HepG2 (cell line): ENCODE measurements around the gene USP25. TPM values are rescaled to one million over a fixed set of nuclear protein-coding genes. Genes with fewer than 3 reads are reported as not detected.

ENCODE experiments used
- ARID2 ChIP-seq: sonication (generic); formaldehyde crosslinking; IDR thresholded peaks from 2 replicates; pipeline ENCODE4 v1.8.1; 2022; ENCODE audit warnings: mild to moderate bottlenecking, missing genetic modification reagents, borderline replicate concordance
- JUNB ChIP-seq: sonication (generic); formaldehyde crosslinking; IDR thresholded peaks from 2 replicates; pipeline ENCODE4 v1.8.0; 2022; ENCODE audit warnings: missing genetic modification reagents, mild to moderate bottlenecking, borderline replicate concordance
- POGZ ChIP-seq: sonication (generic); formaldehyde crosslinking; IDR thresholded peaks from 2 replicates; pipeline ENCODE4 v1.4.0; 2020; ENCODE audit warnings: mild to moderate bottlenecking, missing genetic modification reagents
- POLR2A ChIP-seq, 2 experiments: IDR thresholded peaks; 2 replicates each; pipeline ENCODE4 v1.6.1; 2011; ENCODE audit warnings: low read depth in 2 of 2, low read length in 2 of 2, mild to moderate bottlenecking in 1 of 2, moderate library complexity in 1 of 2; ENCODE audit not compliant: insufficient read depth in 1 of 2
- RBM39 ChIP-seq: fragments of 200-400 bp; formaldehyde crosslinking; IDR thresholded peaks from one replicate; pipeline ENCODE4 v1.6.1; 2018; ENCODE audit warnings: antibody characterized with exemption, mild to moderate bottlenecking, low read depth, low read length; ENCODE audit not compliant: poor library complexity, severe bottlenecking
- REXO4 ChIP-seq: sonication (generic); formaldehyde crosslinking; IDR thresholded peaks from 2 replicates; pipeline ENCODE4 v1.8.0; 2022; ENCODE audit warnings: missing genetic modification reagents, mild to moderate bottlenecking, borderline replicate concordance
- SOX6 ChIP-seq, 2 experiments: fragments of 450-650 bp in 1 of 2; sonication (generic) in 1 of 2; formaldehyde crosslinking in 1 of 2; IDR thresholded peaks; 2 replicates each; pipeline versions ENCODE4 v1.4.0 to v1.6.1; 2017 to 2020; ENCODE audit warnings: antibody characterized with exemption in 1 of 2, mild to moderate bottlenecking in 1 of 2, missing genetic modification reagents in 1 of 2
- SP2 ChIP-seq: sonication (generic); formaldehyde crosslinking; IDR thresholded peaks from 2 replicates; pipeline ENCODE4 v1.5.1; 2020; ENCODE audit warnings: mild to moderate bottlenecking, missing genetic modification reagents
- TBX2 ChIP-seq: sonication (generic); formaldehyde crosslinking; IDR thresholded peaks from 2 replicates; pipeline ENCODE4 v1.5.0; 2020; ENCODE audit warnings: missing genetic modification reagents, mild to moderate bottlenecking, borderline replicate concordance
- TCF7 ChIP-seq: sonication (generic); IDR thresholded peaks from 2 replicates; pipeline ENCODE4 v1.6.1; 2016; ENCODE audit warnings: antibody characterized with exemption, low read depth
- THAP11 ChIP-seq: IDR thresholded peaks from 2 replicates; pipeline ENCODE4 v1.6.1; 2016; ENCODE audit warnings: missing biosample characterization, missing genetic modification reagents
- ZFP41 ChIP-seq: sonication (generic); formaldehyde crosslinking; IDR thresholded peaks from 2 replicates; pipeline ENCODE4 v1.4.0; 2020; ENCODE audit warnings: mild to moderate bottlenecking, missing genetic modification reagents, borderline replicate concordance
- ZNF136 ChIP-seq: sonication (generic); formaldehyde crosslinking; IDR thresholded peaks from 2 replicates; pipeline ENCODE4 v1.8.1; 2022; ENCODE audit warnings: low read depth, mild to moderate bottlenecking, moderate library complexity, missing genetic modification reagents
- ZNF253 ChIP-seq: sonication (generic); formaldehyde crosslinking; IDR thresholded peaks from 2 replicates; pipeline ENCODE4 v1.8.0; 2022; ENCODE audit warnings: mild to moderate bottlenecking, missing genetic modification reagents, borderline replicate concordance
- ZNF557 ChIP-seq: sonication (generic); formaldehyde crosslinking; IDR thresholded peaks from 2 replicates; pipeline ENCODE4 v1.4.0; 2020; ENCODE audit warnings: missing genetic modification reagents
- polyA plus RNA-seq, 8 experiments: library from polyadenylated mRNA; depleted of rRNA in 3 of 8; stranded (reverse) in 7 of 8; unstranded in 1 of 8; fragments of >200 nt; fragmentation: Illumina TruSeq in 4 of 8; extraction: Trizol in 4 of 8; gene quantifications; 2 replicates each; pipeline versions ENCODE4 v1.2.1 to v1.2.3, GENCODE V29; 2011 to 2016; ENCODE audit warnings: low read depth in 4 of 8, missing spikeins in 1 of 8, mixed read lengths in 1 of 8; ENCODE audit not compliant: insufficient read depth in 1 of 8
- total RNA-seq, 5 experiments: library from RNA; depleted of rRNA; stranded (reverse); fragments of >200 nt; fragmentation: Illumina TruSeq; extraction: Trizol; gene quantifications; 2 replicates each; pipeline ENCODE4 v1.2.3, GENCODE V29; 2016; ENCODE audit warnings: low read depth in 1 of 5
- TF ChIP-seq, protein P1 (sequence below): sonication (generic); formaldehyde crosslinking; IDR thresholded peaks from 2 replicates; pipeline ENCODE4 v1.4.0; 2020; ENCODE audit warnings: low read depth, mild to moderate bottlenecking, missing genetic modification reagents
- TF ChIP-seq, protein P2 (sequence below): sonication (generic); formaldehyde crosslinking; conservative IDR thresholded peaks from 2 replicates; pipeline ENCODE4 v1.8.0; 2022; ENCODE audit warnings: low read depth, missing genetic modification reagents
- TF ChIP-seq, protein P3 (sequence below): sonication (generic); formaldehyde crosslinking; IDR thresholded peaks from 2 replicates; pipeline ENCODE4 v1.4.0; 2020; ENCODE audit warnings: missing genetic modification reagents
- TF ChIP-seq, protein P4 (sequence below): sonication (generic); formaldehyde crosslinking; IDR thresholded peaks from 2 replicates; pipeline ENCODE4 v1.5.0; 2020; ENCODE audit warnings: missing genetic modification reagents
- TF ChIP-seq, protein P5 (sequence below): IDR thresholded peaks from 2 replicates; pipeline ENCODE4 v1.6.1; 2016; ENCODE audit warnings: missing compliant biosample characterization, missing genetic modification reagents, borderline replicate concordance
- TF ChIP-seq, protein P6 (sequence below): sonication (generic); formaldehyde crosslinking; IDR thresholded peaks from 2 replicates; pipeline ENCODE4 v1.5.0; 2020; ENCODE audit warnings: missing genetic modification reagents, mild to moderate bottlenecking, borderline replicate concordance

The USP25 gene
- total and polyA plus RNA-seq, 2 of the 13 experiments (the other 11 are each of a cell fraction or from before 2014, with no cell fraction given) = 12.4 to 26.3 TPM

DNA sequence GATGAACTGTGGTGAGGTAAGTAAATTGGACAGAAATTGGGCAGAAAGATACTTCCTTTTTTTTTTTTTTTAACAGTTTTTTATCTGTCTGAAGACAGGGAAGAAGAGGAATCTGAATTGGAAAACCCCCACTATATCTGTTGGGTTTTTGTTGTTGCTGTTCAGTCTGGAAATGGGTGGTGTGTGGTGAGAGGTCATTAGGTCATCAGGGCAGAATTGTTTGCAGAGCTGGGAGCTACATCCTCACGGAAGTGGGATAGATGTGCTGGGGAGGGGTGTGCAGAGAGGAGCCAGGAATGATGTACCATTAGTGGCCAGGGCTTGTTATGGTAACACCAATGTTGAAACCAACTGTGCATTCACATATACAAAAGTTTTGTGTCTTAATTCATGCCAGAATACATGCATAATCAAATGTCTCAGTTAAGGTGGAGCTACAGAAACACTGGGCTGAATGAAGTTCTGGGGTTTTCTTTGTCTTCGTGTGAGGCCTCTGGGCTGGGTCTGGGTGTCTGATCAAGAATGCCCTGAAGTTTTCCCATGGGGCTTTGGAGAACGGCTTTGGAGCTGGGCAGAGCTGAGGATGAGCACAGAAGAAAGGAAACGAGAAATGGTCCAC lies 12.4 kb downstream of the USP25 start (continued):
- TF ChIP-seq, protein P1, sequence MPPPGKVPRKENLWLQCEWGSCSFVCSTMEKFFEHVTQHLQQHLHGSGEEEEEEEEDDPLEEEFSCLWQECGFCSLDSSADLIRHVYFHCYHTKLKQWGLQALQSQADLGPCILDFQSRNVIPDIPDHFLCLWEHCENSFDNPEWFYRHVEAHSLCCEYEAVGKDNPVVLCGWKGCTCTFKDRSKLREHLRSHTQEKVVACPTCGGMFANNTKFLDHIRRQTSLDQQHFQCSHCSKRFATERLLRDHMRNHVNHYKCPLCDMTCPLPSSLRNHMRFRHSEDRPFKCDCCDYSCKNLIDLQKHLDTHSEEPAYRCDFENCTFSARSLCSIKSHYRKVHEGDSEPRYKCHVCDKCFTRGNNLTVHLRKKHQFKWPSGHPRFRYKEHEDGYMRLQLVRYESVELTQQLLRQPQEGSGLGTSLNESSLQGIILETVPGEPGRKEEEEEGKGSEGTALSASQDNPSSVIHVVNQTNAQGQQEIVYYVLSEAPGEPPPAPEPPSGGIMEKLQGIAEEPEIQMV (CRISPR knock-in tag) = no peak
- no peak for TF ChIP-seq SP2 (CRISPR knock-in tag)
- TF ChIP-seq, protein P2, sequence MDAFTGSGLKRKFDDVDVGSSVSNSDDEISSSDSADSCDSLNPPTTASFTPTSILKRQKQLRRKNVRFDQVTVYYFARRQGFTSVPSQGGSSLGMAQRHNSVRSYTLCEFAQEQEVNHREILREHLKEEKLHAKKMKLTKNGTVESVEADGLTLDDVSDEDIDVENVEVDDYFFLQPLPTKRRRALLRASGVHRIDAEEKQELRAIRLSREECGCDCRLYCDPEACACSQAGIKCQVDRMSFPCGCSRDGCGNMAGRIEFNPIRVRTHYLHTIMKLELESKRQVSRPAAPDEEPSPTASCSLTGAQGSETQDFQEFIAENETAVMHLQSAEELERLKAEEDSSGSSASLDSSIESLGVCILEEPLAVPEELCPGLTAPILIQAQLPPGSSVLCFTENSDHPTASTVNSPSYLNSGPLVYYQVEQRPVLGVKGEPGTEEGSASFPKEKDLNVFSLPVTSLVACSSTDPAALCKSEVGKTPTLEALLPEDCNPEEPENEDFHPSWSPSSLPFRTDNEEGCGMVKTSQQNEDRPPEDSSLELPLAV (CRISPR knock-in tag) = no peak
- TF ChIP-seq, protein P3, sequence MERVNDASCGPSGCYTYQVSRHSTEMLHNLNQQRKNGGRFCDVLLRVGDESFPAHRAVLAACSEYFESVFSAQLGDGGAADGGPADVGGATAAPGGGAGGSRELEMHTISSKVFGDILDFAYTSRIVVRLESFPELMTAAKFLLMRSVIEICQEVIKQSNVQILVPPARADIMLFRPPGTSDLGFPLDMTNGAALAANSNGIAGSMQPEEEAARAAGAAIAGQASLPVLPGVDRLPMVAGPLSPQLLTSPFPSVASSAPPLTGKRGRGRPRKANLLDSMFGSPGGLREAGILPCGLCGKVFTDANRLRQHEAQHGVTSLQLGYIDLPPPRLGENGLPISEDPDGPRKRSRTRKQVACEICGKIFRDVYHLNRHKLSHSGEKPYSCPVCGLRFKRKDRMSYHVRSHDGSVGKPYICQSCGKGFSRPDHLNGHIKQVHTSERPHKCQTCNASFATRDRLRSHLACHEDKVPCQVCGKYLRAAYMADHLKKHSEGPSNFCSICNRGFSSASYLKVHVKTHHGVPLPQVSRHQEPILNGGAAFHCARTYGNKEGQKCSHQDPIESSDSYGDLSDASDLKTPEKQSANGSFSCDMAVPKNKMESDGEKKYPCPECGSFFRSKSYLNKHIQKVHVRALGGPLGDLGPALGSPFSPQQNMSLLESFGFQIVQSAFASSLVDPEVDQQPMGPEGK = peak; percentile 63
- TF ChIP-seq SOX6 (IDR thresholded peaks at IDR 0.05) = no peak
- TF ChIP-seq SOX6 (CRISPR knock-in tag; IDR thresholded peaks at IDR 0.05) = peak; percentile 52; the same call in 1 of the 2 replicates
- peak; percentile 57; the same call in 1 of the 2 replicates for TF ChIP-seq TBX2 (CRISPR knock-in tag)
- TF ChIP-seq JUNB (CRISPR knock-in tag) = no peak
- peak; percentile 76 for TF ChIP-seq POGZ (CRISPR knock-in tag)
- TF ChIP-seq THAP11 (CRISPR knock-in tag) = no peak
- TF ChIP-seq ZNF253 (CRISPR knock-in tag) = no peak
- no peak for TF ChIP-seq ZNF136 (CRISPR knock-in tag)
- TF ChIP-seq RBM39 = no peak
- TF ChIP-seq TCF7 = no peak
- no peak for TF ChIP-seq ZFP41
- no peak for TF ChIP-seq POLR2A (IDR thresholded peaks at IDR 0.05; ENCODE audit: insufficient read depth in 1 of 2, low read depth in 2 of 2, low read length in 2 of 2)
- TF ChIP-seq ZNF557 (CRISPR knock-in tag) = no peak
- TF ChIP-seq, protein P4, sequence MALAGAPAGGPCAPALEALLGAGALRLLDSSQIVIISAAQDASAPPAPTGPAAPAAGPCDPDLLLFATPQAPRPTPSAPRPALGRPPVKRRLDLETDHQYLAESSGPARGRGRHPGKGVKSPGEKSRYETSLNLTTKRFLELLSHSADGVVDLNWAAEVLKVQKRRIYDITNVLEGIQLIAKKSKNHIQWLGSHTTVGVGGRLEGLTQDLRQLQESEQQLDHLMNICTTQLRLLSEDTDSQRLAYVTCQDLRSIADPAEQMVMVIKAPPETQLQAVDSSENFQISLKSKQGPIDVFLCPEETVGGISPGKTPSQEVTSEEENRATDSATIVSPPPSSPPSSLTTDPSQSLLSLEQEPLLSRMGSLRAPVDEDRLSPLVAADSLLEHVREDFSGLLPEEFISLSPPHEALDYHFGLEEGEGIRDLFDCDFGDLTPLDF (CRISPR knock-in tag) = no peak
- TF ChIP-seq, protein P5, sequence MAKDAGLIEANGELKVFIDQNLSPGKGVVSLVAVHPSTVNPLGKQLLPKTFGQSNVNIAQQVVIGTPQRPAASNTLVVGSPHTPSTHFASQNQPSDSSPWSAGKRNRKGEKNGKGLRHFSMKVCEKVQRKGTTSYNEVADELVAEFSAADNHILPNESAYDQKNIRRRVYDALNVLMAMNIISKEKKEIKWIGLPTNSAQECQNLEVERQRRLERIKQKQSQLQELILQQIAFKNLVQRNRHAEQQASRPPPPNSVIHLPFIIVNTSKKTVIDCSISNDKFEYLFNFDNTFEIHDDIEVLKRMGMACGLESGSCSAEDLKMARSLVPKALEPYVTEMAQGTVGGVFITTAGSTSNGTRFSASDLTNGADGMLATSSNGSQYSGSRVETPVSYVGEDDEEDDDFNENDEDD (CRISPR knock-in tag) = no peak
- TF ChIP-seq, protein P6, sequence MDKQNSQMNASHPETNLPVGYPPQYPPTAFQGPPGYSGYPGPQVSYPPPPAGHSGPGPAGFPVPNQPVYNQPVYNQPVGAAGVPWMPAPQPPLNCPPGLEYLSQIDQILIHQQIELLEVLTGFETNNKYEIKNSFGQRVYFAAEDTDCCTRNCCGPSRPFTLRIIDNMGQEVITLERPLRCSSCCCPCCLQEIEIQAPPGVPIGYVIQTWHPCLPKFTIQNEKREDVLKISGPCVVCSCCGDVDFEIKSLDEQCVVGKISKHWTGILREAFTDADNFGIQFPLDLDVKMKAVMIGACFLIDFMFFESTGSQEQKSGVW (CRISPR knock-in tag) = no peak
- TF ChIP-seq REXO4 (CRISPR knock-in tag) = no peak
- no peak for TF ChIP-seq ARID2 (CRISPR knock-in tag)
